GM18498 (cell line): ENCODE data around the gene STAB1.
"Not testable (repeated sequence)": the region's sequence is repeated elsewhere in the genome, so short reads cannot be mapped to it uniquely, and the experiment has no call there.

ENCODE experiments used
- ATAC-seq: cut with Tn5 transposase; IDR thresholded peaks from one replicate; pipeline ENCODE4 v1.9.1; 2021; ENCODE audit warnings: mild to moderate bottlenecking, moderate library complexity; ENCODE audit not compliant: unreplicated experiment

Gene STAB1

DNA sequence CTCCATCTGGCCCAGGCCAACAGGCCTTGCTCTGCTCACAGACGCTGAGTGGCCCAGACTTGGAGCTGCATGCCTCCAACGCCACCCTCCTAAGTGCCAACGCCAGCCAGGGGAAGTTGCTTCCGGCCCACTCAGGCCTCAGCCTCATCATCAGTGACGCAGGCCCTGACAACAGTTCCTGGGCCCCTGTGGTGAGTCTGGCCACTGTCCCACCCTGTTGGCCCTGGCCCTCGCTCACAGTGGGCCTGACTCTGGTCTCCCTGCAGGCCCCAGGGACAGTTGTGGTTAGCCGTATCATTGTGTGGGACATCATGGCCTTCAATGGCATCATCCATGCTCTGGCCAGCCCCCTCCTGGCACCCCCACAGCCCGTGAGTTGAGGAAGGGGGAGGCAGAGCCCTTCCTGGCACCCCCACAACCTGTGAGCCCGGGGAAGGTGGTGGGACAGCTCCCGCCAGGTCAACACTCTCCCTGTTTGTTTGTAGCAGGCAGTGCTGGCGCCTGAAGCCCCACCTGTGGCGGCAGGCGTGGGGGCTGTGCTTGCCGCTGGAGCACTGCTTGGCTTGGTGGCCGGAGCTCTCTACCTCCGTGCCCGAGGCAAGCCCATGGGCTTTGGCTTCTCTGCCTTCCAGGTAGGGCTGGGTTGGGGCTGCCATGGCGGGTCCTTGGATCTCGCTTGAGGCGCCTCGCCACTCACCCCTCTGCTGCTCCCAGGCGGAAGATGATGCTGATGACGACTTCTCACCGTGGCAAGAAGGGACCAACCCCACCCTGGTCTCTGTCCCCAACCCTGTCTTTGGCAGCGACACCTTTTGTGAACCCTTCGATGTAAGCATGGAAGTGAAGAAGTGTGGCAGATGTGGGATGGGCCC is 28.5 kb downstream of the STAB1 start:
- no peak for ATAC-seq

DNA sequence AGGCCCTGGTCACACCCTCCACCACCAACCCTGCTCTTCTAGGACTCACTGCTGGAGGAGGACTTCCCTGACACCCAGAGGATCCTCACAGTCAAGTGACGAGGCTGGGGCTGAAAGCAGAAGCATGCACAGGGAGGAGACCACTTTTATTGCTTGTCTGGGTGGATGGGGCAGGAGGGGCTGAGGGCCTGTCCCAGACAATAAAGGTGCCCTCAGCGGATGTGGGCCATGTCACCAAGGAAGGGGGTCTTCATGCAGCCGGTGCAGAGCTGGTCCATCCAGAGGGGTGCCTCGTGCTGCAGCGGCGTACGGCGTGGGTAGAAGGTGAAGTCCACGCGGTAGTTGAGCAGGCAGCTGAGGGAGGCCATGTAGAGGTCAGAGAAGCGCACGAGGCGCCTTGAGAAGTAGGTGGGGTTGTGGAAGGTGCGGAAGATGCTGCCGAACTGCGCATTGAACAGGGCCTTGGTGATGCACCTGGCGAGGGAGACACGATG is 29.2 kb downstream of the STAB1 start:
- ATAC-seq, result no peak

DNA sequence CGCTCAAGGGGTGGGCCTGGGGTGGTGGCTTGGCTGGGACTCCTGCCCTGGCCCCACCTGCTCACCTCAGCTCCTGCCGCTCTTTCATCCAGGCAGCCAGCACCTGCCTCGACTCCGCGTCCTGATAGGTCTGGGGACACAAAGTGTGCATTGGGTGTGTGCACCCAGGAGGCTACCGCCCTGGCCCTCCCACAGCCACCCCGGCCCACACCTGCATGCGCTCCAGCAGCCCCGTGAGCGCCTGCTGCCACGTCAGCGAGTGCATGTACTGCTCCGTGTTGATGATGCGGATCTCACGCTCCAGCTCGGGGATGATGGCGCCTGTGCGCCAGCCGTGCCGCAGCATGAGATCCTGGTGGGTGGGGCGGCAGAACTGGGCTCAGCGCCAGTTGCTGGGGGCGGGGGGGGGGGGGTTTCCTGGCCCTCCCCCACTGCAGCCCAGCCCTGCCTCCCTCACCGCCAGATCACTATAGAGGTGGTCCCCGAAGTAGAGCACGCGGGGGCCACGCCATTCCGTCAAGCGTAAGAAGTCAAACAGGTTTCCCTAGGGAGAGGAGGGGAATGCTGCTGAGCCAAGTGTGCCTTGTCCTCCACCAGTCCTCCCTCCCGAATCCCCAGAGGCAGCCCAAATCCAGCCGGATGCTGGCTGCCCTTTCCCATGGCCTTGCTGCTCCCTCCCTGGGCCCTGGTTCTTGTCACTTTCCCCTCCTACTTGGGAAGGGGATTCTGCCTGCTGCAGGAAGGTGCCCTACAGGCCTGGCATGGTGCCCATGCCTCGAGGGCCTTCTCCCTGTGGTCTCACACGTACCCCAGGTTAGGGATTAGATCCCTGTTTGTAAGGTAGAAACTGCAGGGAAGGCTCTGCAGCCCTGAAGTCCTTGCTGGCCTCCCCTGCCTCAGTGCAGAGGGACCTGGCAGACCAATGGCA is 29.9 kb downstream of the STAB1 start:
- no peak for ATAC-seq

DNA sequence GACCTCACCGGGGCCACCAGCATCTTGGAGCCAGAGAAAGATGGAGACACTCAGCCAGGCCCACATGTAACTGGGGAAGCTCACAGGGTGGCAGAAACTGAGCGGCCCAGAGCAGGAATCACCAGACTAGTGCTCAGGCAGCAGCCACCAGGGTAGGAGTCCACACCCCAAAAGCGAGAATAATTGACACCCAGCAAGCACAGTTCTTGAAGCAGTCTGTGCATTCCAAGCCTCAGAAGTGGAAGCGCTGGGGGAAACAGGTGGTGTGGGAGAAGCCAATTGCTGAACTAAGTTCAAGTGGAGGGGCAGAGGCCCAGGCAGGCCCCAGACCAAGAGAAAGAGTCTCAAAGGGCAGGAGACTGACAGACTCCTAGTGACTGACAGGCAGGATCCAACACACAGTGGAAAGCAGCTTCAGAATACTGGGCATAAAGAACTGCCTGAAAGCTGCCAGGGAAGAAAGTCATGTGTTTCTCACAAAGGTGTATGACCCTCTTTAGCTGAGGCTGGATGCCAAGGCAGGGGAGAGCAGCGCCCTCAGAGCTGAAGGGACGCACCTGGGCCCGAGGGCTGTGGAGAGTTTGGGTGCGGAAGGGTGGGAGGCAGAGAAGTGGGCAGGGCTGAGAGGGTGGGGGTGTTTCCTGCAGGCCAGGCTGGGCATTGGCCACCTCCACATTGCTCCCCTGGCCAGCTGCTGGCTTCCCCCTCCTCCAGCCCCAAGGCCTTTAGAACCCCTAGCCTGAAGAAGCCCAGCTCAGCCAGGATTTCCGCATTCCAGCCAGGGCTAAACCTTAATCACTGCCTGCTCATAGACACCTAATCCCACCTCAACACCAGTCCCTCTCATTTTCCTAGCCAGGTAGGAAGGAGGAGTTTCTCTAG is 30.8 kb downstream of the STAB1 start:
- no peak for ATAC-seq

DNA sequence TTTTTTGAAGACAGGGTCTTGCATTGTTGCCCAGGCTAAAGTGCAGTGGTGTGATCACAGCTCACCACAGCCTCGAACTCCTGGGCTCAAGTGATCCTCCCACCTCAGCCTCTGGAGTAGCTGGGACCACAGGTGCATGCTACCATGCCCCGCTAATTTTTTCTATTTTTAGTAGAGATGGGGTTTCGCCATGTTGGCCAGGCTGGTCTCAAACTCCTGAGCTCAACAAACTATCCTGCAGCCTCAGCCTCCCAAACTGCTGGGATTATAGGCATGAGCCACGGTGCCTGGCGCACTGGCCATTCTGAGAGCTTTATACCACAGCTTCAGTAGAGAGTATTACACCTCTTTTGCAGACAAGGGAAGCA is 31.5 kb downstream of the STAB1 start:
- not testable (repeated sequence) for ATAC-seq

DNA sequence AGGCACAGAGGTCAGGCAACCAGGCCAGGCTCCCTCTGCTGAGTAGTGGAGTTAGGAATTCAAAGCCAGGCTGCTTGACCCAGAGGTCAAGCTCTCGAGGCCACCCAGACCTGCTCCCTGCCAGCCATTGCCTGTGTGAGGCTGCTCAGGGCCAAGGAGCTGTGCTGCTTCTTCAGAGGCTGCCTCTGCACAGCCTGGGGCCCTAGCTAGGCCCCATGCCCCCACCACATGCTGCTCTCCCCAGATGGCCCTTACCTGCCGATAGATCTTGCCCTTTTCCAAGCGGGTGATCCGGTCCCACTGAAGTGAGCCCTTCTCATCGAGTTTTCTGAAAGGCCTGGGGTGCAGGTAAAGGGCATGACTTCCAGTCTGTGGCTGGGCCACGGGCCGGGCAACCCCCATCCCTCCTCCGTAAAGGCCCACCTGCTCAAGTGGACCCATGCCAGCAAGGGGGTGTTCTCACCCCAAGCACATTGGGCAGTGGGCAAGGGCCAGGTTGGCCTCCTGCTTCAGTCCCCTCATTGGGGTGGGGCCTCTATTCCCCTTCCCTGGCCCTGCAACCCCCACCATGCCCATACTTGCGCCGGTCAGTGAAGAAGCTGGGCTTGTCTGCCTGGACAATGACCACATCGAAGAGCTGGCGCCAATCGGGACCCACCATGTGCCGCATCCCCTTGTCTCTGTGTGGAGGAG is 32.0 kb downstream of the STAB1 start:
- ATAC-seq, result no peak

DNA sequence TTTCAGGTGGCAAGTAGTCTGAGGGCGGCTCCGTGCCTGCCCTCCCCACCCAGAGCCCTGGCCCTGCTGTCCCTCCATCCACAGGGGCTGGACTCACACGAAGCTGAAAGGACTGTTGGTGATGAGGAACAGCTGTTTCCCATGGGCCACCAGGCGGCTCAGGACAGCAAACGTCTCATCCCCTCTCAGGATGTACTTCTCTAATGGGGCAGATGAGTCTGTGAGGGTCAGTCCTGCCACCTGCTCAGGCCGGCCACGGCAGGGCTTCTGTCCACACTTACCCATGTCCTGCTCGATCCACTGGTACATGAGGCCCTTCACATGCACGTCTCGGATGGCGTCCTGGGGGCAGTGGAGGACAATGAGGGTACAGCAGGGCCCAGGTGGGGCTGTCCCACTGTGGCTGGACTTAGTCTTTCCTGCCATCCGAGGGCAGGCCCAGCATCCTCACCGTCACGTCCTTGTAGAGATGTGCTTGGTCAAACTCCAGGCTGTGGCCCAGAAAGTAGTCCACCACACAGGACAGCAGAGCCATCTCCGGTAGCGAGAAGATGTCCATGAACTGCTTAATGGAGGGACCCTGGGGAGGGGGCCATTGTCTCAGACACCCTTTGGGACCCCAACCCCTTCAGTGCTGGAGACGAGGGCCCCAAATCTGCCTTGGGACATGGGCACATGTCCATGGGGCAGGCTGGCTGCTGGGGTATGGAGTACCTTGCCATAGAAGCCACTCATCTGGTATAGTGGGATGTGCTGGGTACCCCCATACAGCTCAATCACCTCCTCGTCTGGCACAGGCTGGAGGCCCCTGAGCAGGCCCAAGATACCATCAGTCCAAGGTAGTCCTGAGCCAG is 32.8 kb downstream of the STAB1 start:
- ATAC-seq, result no peak

DNA sequence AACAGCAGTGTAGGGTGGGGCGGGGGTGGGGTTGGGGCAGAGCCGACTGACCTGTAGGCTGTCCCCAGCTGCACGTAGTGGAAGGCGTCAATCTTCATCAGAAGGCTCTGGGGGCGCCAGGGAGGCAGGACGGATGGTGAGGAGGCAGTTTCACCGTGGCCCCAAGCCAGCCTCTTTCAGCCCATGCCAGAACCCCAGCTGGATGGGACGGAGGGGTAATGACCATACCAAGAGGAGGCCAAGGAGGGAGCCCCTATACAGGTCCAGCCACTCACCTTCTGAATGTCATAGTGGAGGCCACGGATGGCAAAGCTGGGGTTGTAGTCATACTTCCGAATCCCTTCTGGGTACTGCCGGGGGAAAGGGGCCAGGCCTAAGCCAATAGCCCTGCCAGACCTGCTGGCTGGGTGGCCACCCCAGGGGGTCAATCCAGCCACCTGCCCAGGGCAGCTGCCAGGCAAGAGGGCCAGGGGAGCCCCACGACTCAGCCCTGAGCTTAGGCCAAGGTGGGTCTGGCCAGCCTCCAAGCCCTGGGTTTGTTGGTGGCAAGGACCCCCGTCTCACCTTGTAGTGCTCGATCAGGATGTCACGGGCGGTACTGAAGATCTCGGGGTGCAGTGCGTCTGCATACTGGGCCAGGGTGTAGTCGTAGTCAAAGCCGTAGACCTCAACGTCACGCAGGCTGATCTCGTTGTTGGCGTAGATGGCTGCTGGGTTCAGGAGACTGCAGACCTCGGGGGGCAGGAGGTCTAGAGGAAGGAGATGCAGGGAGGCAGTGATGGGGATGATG is 33.6 kb downstream of the STAB1 start:
- no peak for ATAC-seq

DNA sequence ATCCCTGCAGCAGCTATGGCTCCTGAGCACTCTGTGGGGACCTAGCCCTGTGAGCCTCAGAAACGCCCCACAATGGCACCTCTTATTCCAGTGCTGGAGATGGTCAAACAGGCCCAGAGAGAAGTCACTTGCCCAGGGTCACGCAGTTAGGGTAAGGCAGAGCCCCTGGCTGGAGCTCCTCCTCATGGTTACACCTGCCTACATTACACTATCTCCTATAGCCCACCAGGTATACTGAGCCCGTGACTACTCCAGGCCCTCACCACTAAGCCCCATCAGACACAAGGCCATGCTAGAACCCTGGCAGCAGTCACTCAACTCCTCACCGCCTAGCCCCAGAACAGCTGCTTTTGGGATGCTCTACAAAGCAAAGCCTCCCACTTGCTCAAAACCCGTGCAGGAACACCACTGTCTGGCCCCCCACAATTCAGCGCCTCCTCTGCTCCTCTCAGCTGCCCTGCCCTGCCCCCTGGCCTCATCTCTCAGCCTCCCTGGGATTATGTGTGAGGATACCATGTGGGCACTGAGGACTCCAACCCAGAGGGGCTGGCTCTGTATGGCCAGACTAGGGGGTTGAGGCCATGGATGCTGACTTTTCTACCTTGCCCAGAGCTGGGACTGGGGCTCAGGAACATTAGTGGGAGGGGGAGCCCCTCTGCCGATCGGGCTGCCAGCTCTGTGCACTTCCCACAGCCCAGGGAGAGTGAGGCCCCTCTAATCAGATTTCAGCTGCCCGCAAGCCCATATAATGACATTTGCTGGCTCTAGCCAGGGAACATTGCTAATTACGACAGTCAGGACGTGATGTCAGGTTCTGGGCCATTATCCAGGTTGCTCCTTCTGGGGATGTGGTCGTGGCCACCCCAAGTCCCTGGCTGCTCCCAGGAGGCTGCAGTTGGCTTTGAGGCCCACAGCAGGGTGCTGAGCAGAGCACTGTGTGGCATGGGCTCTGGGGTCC is 34.5 kb downstream of the STAB1 start:
- ATAC-seq, result no peak

DNA sequence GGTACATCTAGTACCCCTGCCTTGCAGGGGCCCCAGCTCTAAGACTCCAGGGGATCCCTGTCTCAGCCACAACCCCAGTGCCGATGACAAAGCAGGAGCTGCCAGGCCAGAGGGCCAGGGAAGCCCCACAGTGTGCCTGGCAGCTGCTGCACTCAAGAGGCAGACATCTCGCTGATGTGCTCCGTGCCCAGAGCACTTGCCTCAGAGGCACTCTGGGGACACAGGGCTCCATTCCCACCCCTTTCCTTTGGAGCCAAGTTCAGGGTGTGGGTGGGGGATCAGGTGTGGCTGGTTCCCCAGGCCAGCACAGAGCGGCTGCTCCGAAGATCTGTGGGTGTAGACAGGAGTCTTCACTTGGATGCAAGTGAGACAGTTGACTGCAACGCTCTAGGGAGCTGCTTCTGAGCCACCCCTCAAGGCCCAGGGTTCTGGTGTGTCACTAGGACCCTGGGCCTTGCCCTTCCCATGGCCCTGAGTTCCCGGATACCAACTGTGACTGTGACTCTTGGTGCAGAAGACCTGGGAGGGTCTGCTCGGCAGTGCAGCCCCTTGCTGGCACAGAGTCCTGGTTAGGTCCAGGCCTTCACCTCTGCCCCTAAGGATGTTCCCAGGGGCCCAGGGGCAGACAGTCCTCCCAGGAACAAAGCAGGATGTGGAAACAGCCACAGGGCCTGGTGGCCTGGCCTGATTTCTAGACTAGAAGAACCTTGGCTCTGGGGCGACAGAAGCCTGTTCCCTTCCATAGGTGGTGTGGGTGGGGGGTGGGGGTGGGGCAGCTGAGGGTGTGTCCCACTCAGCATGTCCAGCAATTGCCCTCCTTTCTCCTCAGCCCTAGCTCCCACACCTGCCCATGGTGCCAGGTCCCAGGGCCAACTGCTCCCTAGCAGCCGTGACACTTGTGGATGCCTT is 36.0 kb downstream of the STAB1 start:
- ATAC-seq, result no peak

DNA sequence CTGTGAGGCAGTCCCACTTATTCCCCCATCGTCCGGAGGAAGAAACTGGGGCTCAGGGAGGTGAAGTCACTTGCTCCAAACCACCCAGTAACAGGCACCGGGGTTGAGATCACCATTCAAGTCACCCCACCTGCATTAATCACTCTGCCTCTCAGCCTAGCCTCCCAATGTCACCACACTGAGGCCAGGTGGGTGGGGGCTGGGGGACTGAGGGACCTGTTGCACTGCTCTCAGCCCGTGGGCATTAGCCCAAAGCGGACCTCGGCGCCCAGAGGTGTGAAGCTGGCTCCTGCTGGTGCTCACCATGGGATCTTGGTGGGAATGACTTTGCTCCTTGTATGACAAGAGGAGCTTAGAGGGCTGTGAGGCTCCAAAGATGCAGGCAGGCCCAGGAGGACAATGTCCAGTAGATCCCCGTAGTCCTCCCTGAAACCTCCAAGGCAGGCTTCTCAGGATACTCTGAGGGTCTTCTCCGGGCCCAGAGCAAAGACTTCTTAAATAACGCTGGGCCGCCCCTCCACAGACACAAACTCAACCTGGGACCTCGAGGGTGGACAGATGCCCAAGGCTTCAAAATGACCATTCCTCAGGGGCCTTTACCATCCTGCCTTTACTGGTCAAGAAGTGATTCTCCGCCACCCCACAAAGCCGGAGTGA is 36.9 kb downstream of the STAB1 start:
- no peak for ATAC-seq

DNA sequence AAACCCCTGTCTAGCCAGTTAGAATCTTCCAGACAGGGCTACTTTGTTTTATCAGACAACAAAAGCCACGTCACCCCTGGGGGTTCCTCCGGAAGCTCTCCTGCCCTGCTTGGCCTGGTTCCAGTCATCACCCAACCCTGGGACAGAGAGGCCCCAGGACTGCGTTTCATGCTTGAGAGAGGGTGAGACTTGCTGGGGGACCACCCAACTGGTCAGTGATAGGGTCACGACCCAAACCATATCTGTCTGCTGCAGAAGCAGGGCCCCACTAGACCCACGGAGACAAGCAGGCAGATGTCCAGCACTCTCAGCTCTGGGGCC is 37.3 kb downstream of the STAB1 start:
- ATAC-seq, result no peak

DNA sequence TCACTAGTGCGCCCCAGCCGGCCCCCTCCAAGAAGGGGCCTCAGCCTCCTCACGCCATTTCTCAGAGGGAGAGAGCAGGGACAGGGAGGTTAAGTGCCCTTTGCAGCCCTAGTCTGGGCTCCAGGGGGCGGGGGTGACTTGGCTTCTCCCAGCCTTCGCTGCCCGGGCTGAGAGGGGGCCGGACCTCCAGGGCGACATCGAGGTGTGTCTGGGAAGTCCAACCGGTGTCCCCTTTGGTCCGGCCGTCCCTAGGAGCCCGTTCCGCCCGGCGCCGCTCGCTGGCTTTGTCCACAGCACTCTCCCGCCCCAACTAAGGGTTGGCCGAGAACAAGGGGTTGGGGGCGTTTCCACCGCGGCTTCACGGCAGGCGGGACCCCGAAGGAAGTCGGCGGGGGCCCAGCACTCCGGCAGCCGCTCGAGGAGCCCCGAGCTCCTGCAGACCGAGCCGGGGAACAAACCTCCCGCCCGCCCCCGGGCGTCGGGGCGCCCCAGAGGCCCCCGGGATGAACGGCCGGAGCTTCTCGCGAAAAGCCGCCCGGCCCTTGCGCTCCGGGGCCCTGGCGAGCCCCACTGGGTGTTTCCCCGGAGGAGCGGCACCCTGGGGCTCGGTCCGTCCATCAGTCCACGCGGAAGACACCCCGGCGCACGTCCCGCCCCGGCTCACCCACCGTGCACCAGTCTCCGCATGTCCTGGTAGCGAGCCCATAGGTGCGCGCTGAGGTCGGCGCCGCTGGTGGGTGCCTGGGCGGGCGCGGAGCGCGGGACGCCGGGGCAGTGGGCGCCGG is 37.9 kb downstream of the STAB1 start:
- ATAC-seq, result peak; percentile 0

DNA sequence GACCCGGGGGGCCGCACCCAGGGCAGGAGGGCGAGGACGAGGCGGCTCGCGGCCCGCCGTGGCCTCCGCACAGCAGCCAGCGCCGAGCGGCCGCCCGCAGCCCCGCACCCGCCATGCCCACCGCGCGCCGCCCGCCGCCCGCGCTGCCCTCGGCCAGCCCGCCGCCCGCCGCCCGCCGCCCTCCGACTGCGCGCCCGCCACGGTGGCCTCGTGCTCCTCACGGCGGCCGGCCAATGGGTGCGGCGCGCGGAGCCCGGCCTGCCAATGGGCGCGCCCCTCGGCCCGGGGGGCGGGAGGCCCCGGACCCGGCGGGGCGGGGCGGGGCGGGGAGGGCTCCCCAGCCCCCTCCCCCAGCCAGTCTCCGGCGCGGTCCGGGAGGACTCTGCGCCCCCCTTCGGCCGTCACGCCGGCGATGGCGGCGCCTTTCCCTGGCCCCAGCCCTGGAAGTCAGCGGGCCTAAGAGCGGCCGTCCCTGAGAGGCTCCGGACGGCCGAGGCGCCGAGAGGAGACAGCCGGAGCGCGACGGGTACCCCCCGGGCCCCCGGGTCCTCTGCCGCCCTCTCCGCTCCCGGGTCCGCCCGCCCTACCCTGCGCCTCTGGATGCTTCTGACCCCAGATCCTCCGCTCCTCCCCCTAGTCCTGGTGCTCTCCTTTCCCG is 38.6 kb downstream of the STAB1 start, which contains the start of gene NT5DC2:
Gene NT5DC2, minus strand, starts transcription at position 235 of the 658 bp plus-strand sequence. Its CDS starts 120 bp downstream, at position 115.
- peak; percentile 38 for ATAC-seq
